Bronchial epithelial cell (primary cell): ENCODE data around the gene PPM1D. TPM values are rescaled to one million over a fixed set of nuclear protein-coding genes. Genes with fewer than 3 reads are reported as not detected.

Experiments
- DNase-seq: peaks from one replicate; pipeline ENCODE4 v3.0.0-alpha.2; 2010; ENCODE audit warnings: low read depth
- FAIRE-seq: peaks from 2 replicates; lab custom pipeline; 2011; peaks lifted over from hg19 to GRCh38; lab: Jason Lieb, UNC
- H3K27me3 ChIP-seq: 2 replicates; pipeline ENCODE4 v1.5.1; 2011; ENCODE audit warnings: low read length; ENCODE audit not compliant: control insufficient read depth, insufficient read depth
- H3K36me3 ChIP-seq: 2 replicates; pipeline ENCODE4 v1.5.1; 2011; ENCODE audit warnings: low read length; ENCODE audit not compliant: control insufficient read depth, insufficient read depth
- H3K4me3 ChIP-seq: 2 replicates; pipeline ENCODE4 v1.5.1; 2011; ENCODE audit warnings: mild to moderate bottlenecking, low read depth, low read length, control low read depth
- CTCF ChIP-seq: IDR thresholded peaks from 2 replicates; pipeline ENCODE4 v1.5.1; 2011; ENCODE audit warnings: mild to moderate bottlenecking, moderate library complexity, low read length, control low read depth, inconsistent platforms; ENCODE audit not compliant: insufficient read depth, severe bottlenecking
- total RNA-seq: library from RNA; depleted of rRNA; stranded (reverse); fragments of >200 nt; gene quantifications from 2 replicates; pipeline ENCODE4 v1.2.1, GENCODE V29; 2014

PPM1D gene
- total RNA-seq, 1 donor from 2014 or later, result 3.2 TPM

GRCh38 chr17:60640503-60640902, 40.5 kb downstream of the PPM1D start:
- DNase-seq (peak; percentile 13), FAIRE-seq (no peak)
- Histone ChIP-seq H3K27me3 (no peaks in the 10 kb centered on the region), H3K4me3 (no peak overlapping the region), H3K36me3 (no peaks in the 10 kb centered on the region)
- peak; percentile 32 for TF ChIP-seq CTCF

- Histone ChIP-seq H3K27me3 (no peaks in the 10 kb centered on the region), H3K4me3 (no peak overlapping the region), H3K36me3 (no peaks in the 10 kb centered on the region)
- no peak for FAIRE-seq
- DNase-seq, result no peak
- no peak for TF ChIP-seq CTCF
These were observed 41.1 kb downstream of the PPM1D start for GRCh38 chr17:60641126-60641525.

- FAIRE-seq, result no peak
These were observed 41.8 kb downstream of the PPM1D start for GRCh38 chr17:60641810-60642220.

GRCh38 chr17:60645918-60646523, 46.0 kb downstream of the PPM1D start:
- H3K36me3 ChIP-seq, result no peaks in the 10 kb centered on the region
- no peak for TF ChIP-seq CTCF
- H3K27me3 ChIP-seq, result no peaks in the 10 kb centered on the region
- no peak overlapping the region for H3K4me3 ChIP-seq
- DNase-seq (no peak), FAIRE-seq (no peak)

More at GRCh38 chr17:60641810-60642220, 41.8 kb downstream of the PPM1D start:
- TF ChIP-seq CTCF, result peak; percentile 55
- no peaks in the 10 kb centered on the region for H3K27me3 ChIP-seq
- peak; percentile 72 for DNase-seq
- H3K36me3 ChIP-seq, result no peaks in the 10 kb centered on the region
- H3K4me3 ChIP-seq, result no peak overlapping the region

GRCh38 chr17:60646701-60647100, 46.7 kb downstream of the PPM1D start:
- Histone ChIP-seq H3K27me3 (no peaks in the 10 kb centered on the region), H3K4me3 (no peak overlapping the region), H3K36me3 (no peaks in the 10 kb centered on the region)
- FAIRE-seq (no peak), DNase-seq (no peak)
- TF ChIP-seq CTCF, result no peak

GRCh38 chr17:60647705-60648104, 47.7 kb downstream of the PPM1D start:
- DNase-seq, result no peak
- FAIRE-seq, result no peak
- Histone ChIP-seq H3K27me3 (no peaks in the 10 kb centered on the region), H3K4me3 (no peak overlapping the region), H3K36me3 (no peaks in the 10 kb centered on the region)
- TF ChIP-seq CTCF, result no peak
